D721Med (cell line): ENCODE results near the gene THSD4.
A peak's percentile ranks its signal among the peaks of the same experiment; 100 is the strongest.
"Not testable (repeated sequence)": the region's sequence is repeated elsewhere in the genome, so short reads cannot be mapped to it uniquely, and the experiment has no call there.

Experiments
- DNase-seq: peaks from one replicate; pipeline ENCODE4 v3.0.0; 2011; ENCODE audit warnings: low spot score; ENCODE audit not compliant: insufficient read length
- FAIRE-seq: peaks from 2 replicates; lab custom pipeline; 2011; peaks lifted over from hg19 to GRCh38; lab: Jason Lieb, UNC
- CTCF ChIP-seq: IDR thresholded peaks from 2 replicates; pipeline ENCODE4 v1.5.1; 2012; ENCODE audit warnings: mild to moderate bottlenecking, control low read depth; ENCODE audit not compliant: insufficient read depth; ENCODE audit errors: missing control alignments

THSD4 gene

GRCh38 chr15:71312731-71313460, 197.6 kb downstream of the THSD4 start:
- no peak for FAIRE-seq
- no peak for DNase-seq
- no peak for TF ChIP-seq CTCF

GRCh38 chr15:71313806-71314205, 198.5 kb downstream of the THSD4 start:
- FAIRE-seq, result no peak
- no peak for TF ChIP-seq CTCF
- peak; percentile 44 for DNase-seq

GRCh38 chr15:71314956-71315537, 199.8 kb downstream of the THSD4 start:
- DNase-seq (no peak), FAIRE-seq (no peak)
- TF ChIP-seq CTCF, result no peak

GRCh38 chr15:71316911-71317310, 201.6 kb downstream of the THSD4 start:
- TF ChIP-seq CTCF, result no peak
- no peak for FAIRE-seq
- no peak for DNase-seq

GRCh38 chr15:71319424-71319823, 204.2 kb downstream of the THSD4 start:
- DNase-seq, FAIRE-seq: not testable (repeated sequence)

- DNase-seq (no peak), FAIRE-seq (no peak)
- no peak for TF ChIP-seq CTCF
Observed at GRCh38 chr15:71319935-71320334, 204.7 kb downstream of the THSD4 start.

- DNase-seq, result no peak
- FAIRE-seq, result no peak
- TF ChIP-seq CTCF, result no peak
Observed at GRCh38 chr15:71323082-71323481, 207.8 kb downstream of the THSD4 start.
